Neural progenitor cell (in vitro differentiated cells): ENCODE results near the gene GH1. TPM values are rescaled to one million over a fixed set of nuclear protein-coding genes. Genes with fewer than 3 reads are reported as not detected.
A peak's percentile ranks its signal among the peaks of the same experiment; 100 is the strongest.

Experiments used
- DNase-seq: peaks from one replicate; pipeline ENCODE4 v3.0.0-alpha.2; 2016; ENCODE audit warnings: low spot score
- H2AFZ ChIP-seq: fragments of 200-600 bp; sonication (generic); replicated peaks from 2 replicates; pipeline ENCODE4 v1.6.1; 2016; ENCODE audit warnings: antibody characterized with exemption
- H3F3A ChIP-seq: fragments of 200-600 bp; sonication (generic); 2 replicates; pipeline ENCODE4 v1.6.1; 2016; ENCODE audit warnings: antibody characterized with exemption, low read depth
- H3K27ac ChIP-seq: fragments of 200-600 bp; sonication (generic); 2 replicates; pipeline ENCODE4 v1.5.1; 2016; ENCODE audit warnings: mild to moderate bottlenecking
- H3K27me3 ChIP-seq: fragments of 200-600 bp; sonication (generic); 2 replicates; pipeline ENCODE4 v1.6.1; 2016; ENCODE audit warnings: mild to moderate bottlenecking, moderate library complexity
- H3K36me3 ChIP-seq: fragments of 200-600 bp; sonication (generic); 2 replicates; pipeline ENCODE4 v1.5.1; 2016
- H3K4me1 ChIP-seq: fragments of 200-600 bp; sonication (generic); 2 replicates; pipeline ENCODE4 v1.6.1; 2016; ENCODE audit warnings: mixed run types
- H3K4me2 ChIP-seq: fragments of 200-600 bp; sonication (generic); 2 replicates; pipeline ENCODE4 v1.6.1; 2016
- H3K4me3 ChIP-seq: fragments of 200-600 bp; sonication (generic); 2 replicates; pipeline ENCODE4 v1.5.1; 2016
- H3K79me2 ChIP-seq: fragments of 200-600 bp; sonication (generic); 2 replicates; pipeline ENCODE4 v1.6.1; 2016; ENCODE audit warnings: low read depth
- H3K9ac ChIP-seq: fragments of 200-600 bp; sonication (generic); 2 replicates; pipeline ENCODE4 v1.6.1; 2016
- H3K9me3 ChIP-seq: fragments of 200-600 bp; sonication (generic); 2 replicates; pipeline ENCODE4 v1.5.1; 2016; ENCODE audit warnings: low read depth
- H4K20me1 ChIP-seq: fragments of 200-600 bp; sonication (generic); 2 replicates; pipeline ENCODE4 v1.6.1; 2016; ENCODE audit warnings: low read depth
- H3K27ac Mint-ChIP-seq: 3 replicates; pipeline ENCODE4 v1.8.0; 2021; ENCODE audit warnings: mixed read lengths
- H3K27me3 Mint-ChIP-seq: 2 replicates; pipeline ENCODE4 v1.8.0; 2022; ENCODE audit warnings: low read depth, mild to moderate bottlenecking, inconsistent platforms, moderate library complexity, mixed read lengths; ENCODE audit not compliant: insufficient read depth
- H3K36me3 Mint-ChIP-seq: 3 replicates; pipeline ENCODE4 v1.8.0; 2021; ENCODE audit warnings: mixed read lengths
- H3K4me1 Mint-ChIP-seq: 3 replicates; pipeline ENCODE4 v1.8.0; 2021; ENCODE audit warnings: mixed read lengths
- H3K4me3 Mint-ChIP-seq: 3 replicates; pipeline ENCODE4 v1.8.0; 2021; ENCODE audit warnings: mild to moderate bottlenecking, moderate library complexity, mixed read lengths
- H3K9me3 Mint-ChIP-seq: 3 replicates; pipeline ENCODE4 v1.8.0; 2020; ENCODE audit warnings: mixed read lengths
- CTCF ChIP-seq: fragments of 200-600 bp; sonication (generic); IDR thresholded peaks from 2 replicates; pipeline ENCODE4 v1.5.1; 2017; ENCODE audit warnings: antibody characterized with exemption, mild to moderate bottlenecking
- EZH2 ChIP-seq: fragments of 200-600 bp; sonication (generic); IDR thresholded peaks from 2 replicates; pipeline ENCODE4 v1.6.1; 2017; ENCODE audit warnings: antibody characterized with exemption, mild to moderate bottlenecking, moderate library complexity
- EZH2phosphoT487 ChIP-seq: fragments of 200-600 bp; sonication (generic); IDR thresholded peaks from 2 replicates; pipeline ENCODE4 v1.6.1; 2017; ENCODE audit warnings: antibody characterized with exemption
- total RNA-seq: library from RNA; depleted of rRNA; stranded (reverse); fragments of >200 nt; gene quantifications from 2 replicates; pipeline ENCODE4 v1.2.3, GENCODE V29; 2015; ENCODE audit warnings: low replicate concordance

Gene GH1
- total RNA-seq, 1 donor from 2014 or later, result not detected

- H3K4me3 Mint-ChIP-seq, result no peak overlapping the region
- H3K27ac Mint-ChIP-seq, result no peak overlapping the region
- Histone ChIP-seq H3K4me3 (no peak overlapping the region), H3F3A (peaks cover 17% of the 10 kb centered on the region), H2AFZ (no peak overlapping the region), H3K79me2 (no peaks in the 10 kb centered on the region), H3K9me3 (no peaks in the 10 kb centered on the region), H3K36me3 (no peaks in the 10 kb centered on the region), H3K4me1 (peaks cover 23% of the 10 kb centered on the region), H3K9ac (no peak overlapping the region), H3K4me2 (peak overlapping the region; percentile 78), H3K27me3 (no peaks in the 10 kb centered on the region), H4K20me1 (no peaks in the 10 kb centered on the region), H3K27ac (no peak overlapping the region)
- no peaks in the 10 kb centered on the region for H3K9me3 Mint-ChIP-seq
- H3K4me1 Mint-ChIP-seq, result peaks cover 13% of the 10 kb centered on the region
- H3K27me3 Mint-ChIP-seq, result peaks cover 9% of the 10 kb centered on the region
- TF ChIP-seq CTCF (no peak), EZH2 (no peak), EZH2phosphoT487 (no peak)
- no peaks in the 10 kb centered on the region for H3K36me3 Mint-ChIP-seq
- no peak for DNase-seq
Observed at GRCh38 chr17:63960006-63960405, 41.4 kb upstream of the GH1 start.

- H3K9me3 Mint-ChIP-seq, result no peaks in the 10 kb centered on the region
- H3K36me3 ChIP-seq, result no peaks in the 10 kb centered on the region
- peaks cover 15% of the 10 kb centered on the region for H3K4me1 ChIP-seq
- H3K9ac ChIP-seq, result no peak overlapping the region
- no peak overlapping the region for H3K4me2 ChIP-seq
- H3K4me3 ChIP-seq, result no peak overlapping the region
- H3K9me3 ChIP-seq, result no peaks in the 10 kb centered on the region
- H3K79me2 ChIP-seq, result no peaks in the 10 kb centered on the region
- no peaks in the 10 kb centered on the region for H3K36me3 Mint-ChIP-seq
- peaks cover 6% of the 10 kb centered on the region for H3K27me3 Mint-ChIP-seq
- H3K27ac ChIP-seq, result no peak overlapping the region
- peaks cover 16% of the 10 kb centered on the region for H3K4me1 Mint-ChIP-seq
- no peak for TF ChIP-seq EZH2phosphoT487
- TF ChIP-seq EZH2, result no peak
- TF ChIP-seq CTCF, result no peak
- no peaks in the 10 kb centered on the region for H3K27me3 ChIP-seq
- H3K27ac Mint-ChIP-seq, result peak overlapping the region; percentile 83
- H2AFZ ChIP-seq, result no peak overlapping the region
- H3K4me3 Mint-ChIP-seq, result no peak overlapping the region
- DNase-seq, result no peak
- no peaks in the 10 kb centered on the region for H4K20me1 ChIP-seq
- peaks cover 14% of the 10 kb centered on the region for H3F3A ChIP-seq
Observed at GRCh38 chr17:63956296-63956920, 37.8 kb upstream of the GH1 start.

GRCh38 chr17:63955791-63956190 lies 37.2 kb upstream of the GH1 start:
- Histone ChIP-seq H3K27ac (no peak overlapping the region), H3K36me3 (no peaks in the 10 kb centered on the region), H2AFZ (no peak overlapping the region), H3K4me3 (no peak overlapping the region), H3K9ac (no peak overlapping the region), H4K20me1 (no peaks in the 10 kb centered on the region), H3K79me2 (no peaks in the 10 kb centered on the region), H3K4me1 (peaks cover 9% of the 10 kb centered on the region), H3K9me3 (no peaks in the 10 kb centered on the region), H3F3A (peaks cover 10% of the 10 kb centered on the region), H3K4me2 (no peak overlapping the region), H3K27me3 (no peaks in the 10 kb centered on the region)
- Mint-ChIP-seq H3K27me3 (peaks cover 5% of the 10 kb centered on the region), H3K27ac (no peak overlapping the region), H3K4me3 (no peak overlapping the region), H3K4me1 (peaks cover 17% of the 10 kb centered on the region), H3K36me3 (no peaks in the 10 kb centered on the region), H3K9me3 (no peaks in the 10 kb centered on the region)
- DNase-seq, result no peak
- TF ChIP-seq EZH2phosphoT487 (no peak), CTCF (no peak), EZH2 (no peak)
